ENCODE results near the gene ISL2.
"Not testable (repeated sequence)": the region's sequence is repeated elsewhere in the genome, so short reads cannot be mapped to it uniquely, and the experiment has no call there.

Gene ISL2

DNA sequence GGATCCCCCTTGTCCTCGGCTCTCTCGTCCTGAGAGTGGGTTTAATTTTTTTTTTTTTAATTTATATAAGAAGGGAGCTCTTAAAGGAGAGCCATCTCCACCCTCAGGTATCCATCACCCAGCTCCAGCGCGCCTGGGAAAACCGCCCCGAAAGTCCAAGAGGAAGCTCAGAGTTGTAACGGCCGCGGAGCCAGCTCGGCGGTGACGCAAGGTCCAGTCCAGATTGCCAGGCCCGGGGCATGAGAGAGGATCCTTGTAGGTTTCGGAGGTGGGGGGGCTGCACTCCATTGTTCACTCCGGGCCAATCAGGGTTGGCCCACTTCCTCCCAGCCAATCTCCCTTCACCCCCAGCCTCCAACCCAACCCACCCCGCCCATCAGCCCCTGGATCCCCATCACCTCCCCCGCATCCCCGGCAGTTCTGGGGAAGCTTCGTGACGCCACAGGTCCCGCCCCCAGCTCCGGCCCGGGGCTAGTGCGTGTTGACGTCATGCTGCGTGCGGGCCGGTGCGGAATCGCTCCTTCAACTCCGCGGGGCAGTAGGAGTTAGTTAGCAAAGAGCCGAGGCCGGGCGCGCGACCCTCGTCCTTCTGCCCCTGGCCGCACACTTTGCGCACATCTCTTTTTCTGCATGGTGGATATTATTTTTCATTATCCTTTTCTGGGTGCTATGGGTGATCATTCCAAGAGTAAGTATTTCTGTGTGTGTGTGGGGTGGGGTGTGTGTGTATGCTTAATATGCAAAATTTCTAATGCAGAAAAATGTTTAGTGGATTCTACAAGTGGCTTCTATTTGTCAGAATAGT lies at the start of gene ISL2:
TSS of gene ISL2 (plus strand) at position 520 of the 805 bp plus-strand sequence. CDS start at position 631, 111 bp downstream.
- DNase-seq, result peak; percentile 77 to 84

DNA sequence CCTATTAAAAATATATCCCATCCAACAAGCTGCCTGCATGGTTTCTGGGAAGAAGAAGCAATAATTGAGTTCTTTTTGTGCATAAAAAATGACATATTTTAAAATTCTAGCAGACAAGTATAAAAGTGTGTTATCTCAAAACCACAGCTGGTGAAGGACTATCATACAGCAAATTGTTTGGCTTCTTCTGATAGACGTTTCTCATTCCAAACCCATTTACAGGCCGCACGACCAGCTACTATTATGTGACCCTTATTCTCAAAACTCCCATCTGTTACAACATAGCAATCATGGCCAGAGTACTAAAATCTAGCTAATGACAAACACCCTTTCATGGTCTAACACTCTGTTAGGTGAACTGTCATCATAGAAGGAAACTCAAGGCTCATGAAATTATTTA lies 47.0 kb upstream of the ISL2 start:
- no peak for DNase-seq

DNA sequence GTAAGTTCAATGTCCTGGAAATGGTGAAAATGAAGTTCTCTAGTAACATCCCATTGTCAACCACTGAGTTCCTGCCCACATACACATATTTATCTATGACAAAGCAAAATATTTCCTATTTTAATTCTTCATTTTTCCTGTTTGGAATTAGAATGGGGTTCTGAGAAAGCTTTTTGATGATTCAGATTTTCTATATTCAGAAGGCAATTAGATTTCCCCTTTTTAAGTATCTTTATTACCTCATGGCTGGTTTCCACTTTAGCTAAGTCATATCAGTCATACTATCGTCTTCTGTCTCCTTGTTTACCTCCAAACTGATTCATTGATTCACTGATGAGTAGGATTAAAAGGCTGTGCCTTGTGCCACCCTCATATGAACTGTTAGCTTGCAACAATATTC lies 43.2 kb upstream of the ISL2 start:
- DNase-seq, result no peak

DNA sequence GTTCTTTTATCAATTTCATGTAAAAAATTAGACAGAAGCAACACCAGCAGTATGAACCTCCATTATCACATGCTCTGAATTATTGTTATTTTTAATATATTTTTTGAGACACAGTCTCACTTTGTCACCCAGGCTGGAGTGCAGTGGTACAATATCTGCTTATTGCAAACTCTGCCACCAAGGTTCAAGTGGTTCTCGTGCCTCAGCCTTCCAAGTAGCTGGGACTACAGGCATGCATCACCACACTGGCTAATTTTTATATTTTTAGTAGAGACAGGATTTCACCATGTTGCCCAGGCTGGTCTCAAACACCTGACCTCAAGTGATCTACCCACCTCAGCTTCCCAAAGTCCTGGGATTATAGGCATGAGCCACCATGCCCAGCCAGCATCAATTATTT lies 42.1 kb upstream of the ISL2 start:
- DNase-seq, result not testable (repeated sequence)

DNA sequence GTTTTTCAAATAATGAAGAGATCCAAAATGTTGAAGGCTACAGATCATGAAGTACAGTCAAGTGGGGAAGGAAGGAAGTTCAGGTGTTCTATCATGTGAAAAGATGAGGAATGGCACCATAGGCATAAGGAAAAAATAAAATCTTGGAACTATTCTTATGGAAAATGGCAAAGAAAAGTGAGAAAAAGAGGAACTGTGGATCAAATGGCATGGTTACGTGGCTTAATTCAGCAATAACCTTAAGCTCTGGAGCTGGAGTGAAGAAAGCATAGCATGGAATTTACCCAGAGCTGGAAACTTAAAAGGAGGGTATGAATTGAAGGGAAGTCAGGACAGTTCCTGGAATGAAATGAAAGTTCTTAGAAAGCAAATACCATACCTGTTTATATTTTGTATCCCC lies 39.7 kb upstream of the ISL2 start:
- no peak for DNase-seq

DNA sequence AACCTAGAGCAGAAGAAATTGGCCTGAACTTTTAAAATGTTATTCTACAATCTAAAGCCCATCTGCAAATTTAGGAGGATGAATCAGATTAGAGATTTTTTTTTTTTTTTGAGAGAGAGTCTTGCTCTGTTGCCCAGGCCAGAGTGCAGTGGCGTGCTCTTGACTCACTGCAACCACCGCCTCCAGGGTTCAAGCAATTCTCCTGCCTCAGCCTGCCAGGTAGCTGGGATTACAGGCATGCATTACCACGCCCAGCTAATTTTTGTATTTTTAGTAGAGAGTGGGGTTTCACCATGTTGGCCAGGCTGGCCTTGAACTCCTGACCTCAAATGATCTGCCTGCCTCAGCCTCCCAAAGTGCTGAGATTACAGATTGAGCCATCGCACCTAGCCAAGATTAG lies 38.6 kb upstream of the ISL2 start:
- DNase-seq, result not testable (repeated sequence)

DNA sequence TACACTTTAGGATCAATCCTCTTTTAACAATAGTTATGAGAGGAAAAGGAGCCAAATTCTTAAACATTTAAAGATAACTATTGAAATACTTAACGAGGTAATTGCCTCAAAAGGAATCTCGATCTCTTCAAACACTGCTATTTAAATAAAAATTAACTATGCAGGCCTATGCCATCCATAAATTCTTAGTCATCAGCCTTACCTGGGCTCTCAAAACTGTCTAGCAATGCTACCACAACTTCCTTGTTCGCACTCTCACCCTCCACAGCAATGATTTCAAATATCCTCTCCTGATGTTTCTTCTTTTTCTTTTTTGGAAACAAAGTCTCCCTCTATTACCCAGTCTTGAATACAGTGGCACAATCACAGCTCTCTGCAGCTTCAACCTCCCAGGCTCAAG lies 37.6 kb upstream of the ISL2 start:
- DNase-seq, result no peak

DNA sequence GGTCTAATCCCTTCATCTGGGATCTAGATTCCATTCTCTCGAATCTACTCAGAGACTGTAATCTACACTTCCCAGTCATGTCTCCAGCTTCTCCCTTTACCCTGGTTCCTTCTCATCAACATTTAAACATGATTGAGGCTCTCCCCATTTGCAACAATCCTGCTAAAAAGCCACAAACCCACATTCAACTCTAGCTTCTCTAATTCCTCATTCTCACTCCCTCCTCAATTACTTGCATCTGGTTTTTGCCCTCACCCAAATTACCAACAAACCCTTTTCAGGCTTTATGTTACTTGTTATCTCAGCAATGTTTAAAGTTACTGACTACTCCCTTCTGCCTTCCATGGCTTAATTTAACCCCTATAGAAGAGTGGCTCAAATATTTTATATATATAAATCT lies 36.8 kb upstream of the ISL2 start:
- DNase-seq, result no peak

DNA sequence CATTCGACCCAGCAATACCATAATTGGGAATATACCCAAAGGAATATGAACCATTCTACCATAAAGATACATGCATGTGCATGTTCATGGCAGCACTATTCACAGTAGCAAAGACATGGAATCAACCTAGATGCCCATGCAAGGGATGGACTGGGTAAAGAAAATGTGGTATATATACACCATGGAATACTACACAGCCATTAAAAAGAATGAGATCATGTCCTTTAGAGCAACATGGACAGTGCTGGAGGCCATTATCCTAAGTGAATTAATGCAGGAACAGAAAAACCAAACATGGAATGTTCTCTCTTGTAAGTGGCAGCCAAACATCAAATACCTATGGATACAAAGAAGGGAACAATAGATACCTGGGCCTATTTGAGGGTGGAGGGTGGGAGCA lies 32.7 kb upstream of the ISL2 start:
- DNase-seq, result no peak

DNA sequence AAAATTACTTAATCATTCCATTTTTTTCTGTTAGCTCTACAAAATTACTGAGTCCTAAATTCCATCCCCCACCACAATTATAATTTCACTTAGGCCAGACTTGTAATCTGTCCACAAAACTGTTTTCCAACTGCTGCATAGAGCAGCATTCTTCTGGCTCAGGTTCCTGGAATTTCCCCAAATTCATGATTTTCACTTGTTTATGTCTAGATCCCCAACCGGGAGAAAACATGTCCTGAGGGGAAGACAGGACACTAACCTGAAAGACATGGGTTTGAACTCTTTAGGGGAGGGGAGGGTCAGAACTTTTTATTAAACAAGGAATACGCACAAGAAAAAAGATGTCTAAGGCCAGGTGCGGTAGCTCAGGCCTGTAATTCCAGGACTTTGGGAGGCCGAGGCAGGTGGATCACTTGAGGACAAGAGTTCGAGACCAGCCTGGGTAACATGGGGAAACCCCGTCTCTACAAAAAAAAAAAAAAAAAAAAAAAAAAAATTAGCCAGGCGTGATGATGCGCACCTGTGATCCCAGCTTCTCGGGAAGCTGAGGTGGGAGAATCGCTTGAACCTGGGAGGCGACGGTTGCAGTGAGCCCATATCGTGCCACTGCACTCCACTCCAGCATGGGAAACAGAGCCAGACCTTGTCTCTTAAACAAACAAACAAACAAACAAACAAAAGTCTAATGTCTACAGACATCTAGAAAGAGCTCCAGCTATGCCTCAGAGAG lies 26.8 kb upstream of the ISL2 start:
- no peak for DNase-seq

DNA sequence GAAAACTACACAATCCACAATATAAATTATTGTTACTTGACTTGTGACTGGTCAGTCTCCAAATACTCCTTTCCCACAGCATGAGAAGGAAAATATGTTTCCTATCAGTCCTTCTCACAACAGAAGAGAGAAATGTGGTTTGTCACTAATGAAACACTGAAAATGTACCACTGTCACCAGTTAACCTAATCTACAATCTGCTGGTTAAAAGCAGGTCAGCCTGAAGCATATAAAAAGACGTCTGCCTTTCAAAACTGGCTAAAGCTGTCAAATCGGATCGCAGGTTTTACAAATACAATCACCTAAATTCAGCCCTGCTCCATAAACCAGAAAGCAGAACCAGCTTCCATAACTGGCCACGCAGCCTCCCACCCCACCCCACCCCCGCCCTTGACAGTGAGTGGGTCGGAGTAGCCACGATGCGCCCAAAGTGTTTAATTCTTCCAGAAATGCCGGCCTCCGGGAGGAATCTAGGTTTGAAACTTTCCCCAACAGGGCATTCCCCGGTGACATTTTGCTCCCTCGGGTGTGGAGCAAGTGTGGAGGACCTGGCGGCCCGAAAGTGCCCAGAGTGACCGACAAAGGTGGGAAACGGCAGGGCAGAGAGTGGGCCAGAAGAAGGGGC lies 26.0 kb upstream of the ISL2 start:
- DNase-seq, result peak in 1 of 2 experiments; percentile 35

DNA sequence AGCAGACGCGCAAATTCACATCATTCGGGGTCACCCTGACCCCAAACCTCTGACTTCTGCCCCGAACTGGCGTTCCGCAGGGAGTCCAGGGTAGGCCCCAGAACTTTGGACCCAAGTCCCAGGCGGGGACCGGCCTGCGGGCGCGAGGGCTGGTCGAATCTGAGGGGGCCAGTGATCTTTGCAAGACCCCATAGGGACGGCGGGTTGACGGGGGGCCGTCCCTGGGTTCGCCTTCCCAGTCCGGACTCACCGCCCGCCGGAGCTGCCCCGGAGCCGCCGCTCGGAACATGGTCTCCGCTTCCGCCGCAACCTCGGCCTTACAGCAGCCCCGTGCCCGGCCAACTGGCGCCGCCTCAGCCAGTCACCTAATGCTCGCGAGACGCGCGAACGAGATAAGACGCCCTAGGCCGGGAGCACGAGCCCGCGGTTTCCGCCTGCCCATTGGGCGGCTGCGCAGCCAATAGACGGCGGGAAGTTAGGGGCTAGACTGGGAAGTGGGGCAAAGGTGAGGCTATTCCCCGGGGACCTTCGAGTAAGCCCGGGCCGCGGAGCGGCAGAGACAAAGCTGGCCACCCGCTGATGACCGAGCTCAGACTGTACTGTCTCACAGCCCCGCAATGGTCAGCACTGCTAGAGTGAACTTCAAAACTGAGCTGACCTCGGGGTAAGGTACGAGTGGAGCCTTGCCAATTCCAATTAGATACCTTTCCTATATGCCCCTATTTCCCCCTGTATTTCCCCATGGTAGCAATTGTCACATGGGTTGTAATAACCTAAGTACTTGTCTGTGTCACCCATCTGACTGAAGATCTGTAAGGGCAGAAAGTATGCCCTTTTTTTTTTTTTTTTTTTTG lies 25.2 kb upstream of the ISL2 start, which contains the start of gene ETFA:
TSS of gene ETFA (minus strand) at position 370 of the 854 bp plus-strand sequence. CDS start at position 289, 81 bp downstream.
- peak; percentile 94 to 95 for DNase-seq

DNA sequence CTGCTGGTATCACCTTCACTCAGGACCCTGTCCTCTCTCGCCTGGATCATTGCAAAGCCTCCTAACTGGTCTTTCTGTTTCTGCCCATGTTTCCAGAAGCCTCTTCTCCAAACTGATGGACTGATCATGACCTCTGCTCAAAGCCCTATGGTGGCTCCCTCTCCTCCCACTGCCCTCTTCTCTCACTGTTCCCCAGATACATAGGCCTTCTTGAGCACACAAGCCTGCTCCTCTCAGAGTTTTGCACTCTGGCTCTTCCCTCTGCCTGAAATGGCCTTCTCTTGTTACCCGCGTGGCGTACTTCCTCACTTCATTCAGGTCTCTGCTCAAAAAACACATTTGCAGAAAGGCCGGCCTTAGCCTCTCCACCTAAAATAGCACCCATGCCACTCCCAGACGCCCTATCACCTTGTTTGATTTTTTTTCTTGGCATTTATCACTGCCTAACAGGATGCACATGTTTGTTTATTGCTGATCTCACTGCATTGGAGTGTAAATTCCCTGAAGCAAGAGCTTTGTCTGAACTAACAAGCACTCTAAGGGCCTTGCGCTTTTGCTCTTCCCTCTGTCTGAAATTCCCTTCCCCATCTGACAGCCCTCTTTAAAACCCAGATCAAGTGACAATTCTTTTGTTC lies 23.9 kb upstream of the ISL2 start:
- DNase-seq, result no peak

DNA sequence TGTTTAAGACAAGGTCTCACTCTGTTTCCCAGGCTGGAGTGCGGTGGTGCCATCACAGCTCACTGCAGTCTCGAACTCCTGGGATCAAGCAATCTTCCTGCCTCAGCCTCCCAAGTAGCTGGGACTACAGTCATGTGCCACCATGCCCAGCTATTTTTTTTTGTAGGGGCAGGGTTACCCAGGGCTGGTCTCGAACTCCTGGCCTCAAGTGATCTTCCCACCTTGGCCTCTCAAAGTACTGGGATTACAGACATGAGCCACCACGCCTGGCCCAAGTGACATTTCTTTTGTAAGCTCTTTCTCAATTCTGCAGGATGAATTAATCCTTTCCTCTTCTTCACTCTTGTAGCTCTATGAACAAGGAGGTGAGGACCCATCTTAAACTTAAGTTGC lies 23.4 kb upstream of the ISL2 start:
- not testable (repeated sequence) for DNase-seq

DNA sequence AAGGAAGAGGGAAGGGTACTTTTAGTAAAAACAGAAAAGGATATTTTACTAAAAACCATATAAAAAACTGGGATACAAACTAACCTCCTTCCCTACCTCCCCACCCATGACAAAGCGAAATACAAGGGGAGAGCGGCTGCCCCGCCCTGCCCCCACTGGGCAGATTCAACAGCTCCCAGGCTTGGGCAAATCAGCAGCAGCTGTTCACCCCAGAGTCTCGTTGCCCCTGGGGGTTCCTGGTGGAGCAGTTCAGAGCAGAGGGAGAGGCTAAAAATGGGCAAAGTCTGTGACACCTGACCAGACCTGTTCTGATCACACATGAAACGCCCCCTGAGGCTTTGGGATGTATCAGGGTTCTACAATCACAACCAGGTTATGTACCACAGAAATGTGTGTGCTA lies 22.8 kb upstream of the ISL2 start:
- no peak for DNase-seq

DNA sequence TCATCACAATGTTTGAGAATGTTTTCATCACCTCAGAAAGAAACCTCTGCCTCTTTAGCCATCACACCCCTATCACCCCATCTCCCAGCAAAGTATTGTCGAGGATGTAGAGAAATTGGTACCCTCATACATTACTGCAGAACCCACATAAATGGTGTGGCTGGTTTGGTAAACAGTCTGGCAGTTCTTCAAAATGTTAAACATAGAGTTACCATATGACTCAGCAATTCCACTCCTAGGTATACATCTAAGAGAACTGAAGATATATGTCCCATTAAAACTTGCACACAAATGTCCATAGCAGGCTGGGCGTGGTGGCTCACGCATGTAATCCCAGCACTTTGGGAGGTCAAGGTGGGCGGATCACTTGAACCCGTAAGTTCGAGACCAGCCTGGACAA lies 16.6 kb upstream of the ISL2 start:
- DNase-seq, result no peak

DNA sequence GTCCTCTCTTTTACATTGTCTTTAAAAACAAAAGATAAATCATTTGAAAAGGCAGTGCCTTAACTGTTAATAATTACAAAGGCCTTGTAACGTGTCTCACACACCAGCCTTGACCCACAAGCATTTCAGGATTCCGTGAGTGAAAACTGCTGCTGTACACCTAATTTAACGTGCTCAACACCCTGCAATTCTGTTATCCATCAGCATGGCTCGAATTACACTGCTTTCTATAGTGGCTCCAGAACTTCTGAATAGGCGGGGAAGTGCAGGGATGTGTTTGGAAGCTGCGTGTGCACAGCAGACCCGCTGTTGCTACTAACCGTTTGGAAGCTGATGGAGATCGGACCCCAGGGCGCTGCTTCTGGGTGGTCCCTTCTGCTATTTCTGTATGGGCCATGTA lies 15.4 kb upstream of the ISL2 start:
- no peak for DNase-seq

DNA sequence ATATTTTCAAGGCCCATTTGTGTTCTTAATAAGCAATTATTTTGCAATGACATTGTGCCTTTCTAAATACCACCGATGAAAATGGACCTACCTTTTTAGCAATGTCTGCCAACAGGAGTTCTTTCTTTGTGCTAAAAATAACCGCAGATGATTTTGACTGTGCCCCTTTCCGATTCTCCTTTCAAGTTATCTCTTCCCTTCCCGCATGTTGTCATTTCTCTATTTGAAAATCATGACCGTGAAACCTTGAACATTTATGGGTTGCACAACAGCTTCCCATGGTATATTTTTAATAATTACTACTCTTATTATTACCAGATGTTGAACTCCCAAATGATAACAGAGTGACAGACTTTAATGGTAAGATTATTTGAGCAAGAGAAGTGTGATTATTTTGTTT lies 15.0 kb upstream of the ISL2 start:
- no peak for DNase-seq

DNA sequence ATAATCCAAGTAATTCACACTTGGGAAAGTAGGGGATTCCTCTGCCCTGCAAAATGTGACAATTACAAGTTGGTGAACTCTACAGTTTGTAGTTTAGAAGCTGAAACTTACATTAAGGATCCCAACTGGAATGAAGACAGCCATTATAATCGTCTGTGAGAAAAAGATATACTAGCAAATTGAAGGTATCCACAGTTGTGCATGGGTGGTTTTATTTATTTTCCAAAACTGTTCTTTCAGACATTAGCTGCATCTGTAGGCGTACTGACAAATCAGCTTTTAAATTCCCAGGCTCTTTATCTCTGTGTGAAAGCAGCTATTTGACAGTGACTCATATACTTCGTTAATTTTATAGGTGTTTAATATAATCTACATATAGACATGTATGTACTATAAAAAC lies 12.5 kb upstream of the ISL2 start:
- no peak for DNase-seq

DNA sequence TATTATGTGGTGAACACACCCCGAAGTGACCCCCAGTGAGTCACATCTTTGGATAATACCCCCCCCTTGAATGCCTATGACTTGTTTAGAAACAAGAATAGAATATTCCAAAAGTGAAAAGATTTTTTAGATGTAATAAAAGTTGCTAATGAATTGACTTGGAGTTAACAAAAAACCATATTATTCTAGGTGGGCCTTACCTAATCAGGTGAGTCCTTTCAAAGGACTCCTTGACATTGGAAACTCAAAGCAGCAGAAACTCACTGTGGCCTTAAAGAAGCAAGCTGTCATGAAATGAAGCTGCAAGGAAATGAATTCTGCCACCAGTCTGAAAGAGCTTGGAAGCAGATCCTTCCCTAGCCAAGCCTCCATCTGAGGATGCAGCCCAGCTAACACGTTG lies 10.9 kb upstream of the ISL2 start:
- DNase-seq, result no peak

DNA sequence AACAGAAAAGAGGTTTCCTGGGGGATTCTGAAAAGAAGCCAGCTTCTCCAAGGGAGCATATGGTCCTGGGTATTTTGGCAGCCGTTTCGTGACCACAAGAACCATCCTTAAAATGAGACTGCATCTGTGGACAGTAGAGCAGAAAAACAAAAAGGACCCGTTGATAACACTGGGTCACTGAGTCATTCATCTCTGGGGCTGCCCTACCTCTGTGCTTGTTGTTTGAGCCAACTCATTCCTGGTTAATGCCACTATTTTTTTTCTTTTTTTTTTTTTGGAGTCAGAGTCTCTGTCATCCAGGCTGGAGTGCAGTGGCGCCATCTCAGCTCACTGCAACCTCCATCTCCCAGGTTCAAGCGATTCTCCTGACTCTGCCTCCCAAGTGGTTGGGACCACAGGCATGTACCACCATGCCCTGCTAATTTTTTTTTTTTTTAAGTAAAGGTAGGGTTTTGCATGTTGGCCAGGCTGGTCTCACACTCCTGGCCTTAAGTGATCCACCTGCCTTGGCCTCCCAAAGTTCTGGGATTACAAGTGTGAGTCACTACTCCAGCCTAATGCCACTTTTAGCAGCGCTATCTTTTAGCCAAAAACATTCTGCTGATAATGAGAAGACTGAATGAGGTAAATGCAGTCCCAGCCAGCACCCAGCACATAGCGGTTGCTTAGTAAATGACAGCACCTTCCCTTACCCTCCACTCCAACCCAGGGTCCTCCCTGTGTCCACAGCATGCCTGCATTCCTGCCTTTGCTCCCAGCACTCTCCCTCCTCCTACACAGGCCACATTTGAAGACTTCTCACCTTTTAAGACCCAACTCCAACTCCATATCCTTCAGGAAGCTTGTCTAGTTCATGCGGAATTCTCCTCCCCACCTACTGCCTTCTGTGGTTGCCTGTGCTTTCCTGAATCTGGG lies 9.1 kb upstream of the ISL2 start:
- DNase-seq, result no peak
